Smooth muscle cell (in vitro differentiated cells): ENCODE results near the gene FILIP1. TPM values are rescaled to one million over a fixed set of nuclear protein-coding genes. Genes with fewer than 3 reads are reported as not detected.

Experiments
- DNase-seq: peaks from one replicate; lab custom pipeline; 2025; ENCODE audit not compliant: unreplicated experiment; lab: John Stamatoyannopoulos, UW
- H2AFZ ChIP-seq: fragments of 200-600 bp; sonication (generic); 2 replicates; pipeline ENCODE4 v1.6.0; 2016; ENCODE audit warnings: antibody characterized with exemption, low read depth, mild to moderate bottlenecking
- H3F3A ChIP-seq: fragments of 200-600 bp; sonication (generic); 2 replicates; pipeline ENCODE4 v1.6.0; 2017; ENCODE audit warnings: antibody characterized with exemption, low read depth
- H3K27ac ChIP-seq: fragments of 200-600 bp; sonication (generic); 2 replicates; pipeline ENCODE4 v1.5.1; 2016; ENCODE audit warnings: low read depth, mild to moderate bottlenecking
- H3K27me3 ChIP-seq: fragments of 200-600 bp; sonication (generic); 2 replicates; pipeline ENCODE4 v1.6.1; 2016; ENCODE audit warnings: low read depth, mild to moderate bottlenecking
- H3K36me3 ChIP-seq: fragments of 200-600 bp; sonication (generic); 2 replicates; pipeline ENCODE4 v1.5.1; 2016; ENCODE audit warnings: low read depth
- H3K4me1 ChIP-seq: fragments of 200-600 bp; sonication (generic); 2 replicates; pipeline ENCODE4 v1.5.1; 2016; ENCODE audit warnings: low read depth
- H3K4me2 ChIP-seq: fragments of 200-600 bp; sonication (generic); 2 replicates; pipeline ENCODE4 v1.6.0; 2016; ENCODE audit warnings: mild to moderate bottlenecking
- H3K4me3 ChIP-seq: fragments of 200-600 bp; sonication (generic); 2 replicates; pipeline ENCODE4 v1.5.1; 2016; ENCODE audit warnings: mild to moderate bottlenecking
- H3K79me2 ChIP-seq: fragments of 200-600 bp; sonication (generic); 2 replicates; pipeline ENCODE4 v1.6.0; 2016; ENCODE audit warnings: low read depth, mild to moderate bottlenecking
- H3K9ac ChIP-seq: fragments of 200-600 bp; sonication (generic); 2 replicates; pipeline ENCODE4 v1.6.0; 2016; ENCODE audit warnings: low read depth
- H3K9me3 ChIP-seq: fragments of 200-600 bp; sonication (generic); replicated peaks from 2 replicates; pipeline ENCODE4 v1.5.1; 2016; ENCODE audit warnings: low read depth
- H4K20me1 ChIP-seq: fragments of 200-600 bp; sonication (generic); 2 replicates; pipeline ENCODE4 v1.6.0; 2016; ENCODE audit warnings: low read depth
- CTCF ChIP-seq: fragments of 200-600 bp; sonication (generic); IDR thresholded peaks from 2 replicates; pipeline ENCODE4 v1.5.1; 2017; ENCODE audit warnings: borderline replicate concordance, mild to moderate bottlenecking, antibody characterized with exemption; ENCODE audit not compliant: insufficient read depth, poor library complexity, severe bottlenecking
- WGBS: methylation state at CpG from one replicate; pipeline ENCODE4 v1.1.7; 2016; ENCODE audit warnings: low lambda C conversion rate; 5-methylcytosine and 5-hydroxymethylcytosine counted together
- polyA plus RNA-seq: library from polyadenylated mRNA; unstranded; fragments of >200 nt; fragmentation: Nextera tagmentation; extraction: Ambion mirVana; gene quantifications from 2 replicates; pipeline ENCODE4 v1.2.1, GENCODE V29; 2016
- total RNA-seq: library from RNA; depleted of rRNA; stranded (reverse); fragments of >200 nt; gene quantifications from 2 replicates; pipeline ENCODE4 v1.2.3, GENCODE V29; 2014

FILIP1 gene
- total and polyA plus RNA-seq, 2 experiments from 2014 or later: 3.0 to 3.5 TPM

GRCh38 chr6:75416443-75416842 lies 77.2 kb downstream of the FILIP1 start:
- TF ChIP-seq CTCF: no peak
- Histone ChIP-seq H3F3A (peaks cover 6% of the 10 kb centered on the region), H3K4me2 (no peak overlapping the region), H3K4me1 (peaks cover 8% of the 10 kb centered on the region), H3K79me2 (no peaks in the 10 kb centered on the region), H3K9ac (no peak overlapping the region), H3K27me3 (no peaks in the 10 kb centered on the region), H3K4me3 (no peak overlapping the region), H4K20me1 (no peaks in the 10 kb centered on the region), H3K27ac (no peak overlapping the region), H3K9me3 (no peaks in the 10 kb centered on the region), H3K36me3 (no peaks in the 10 kb centered on the region), H2AFZ (no peak overlapping the region)
- no peak for DNase-seq
- 90% methylated on average over 1 of the region's 1 CpG for WGBS

GRCh38 chr6:75415804-75416203 lies 77.8 kb downstream of the FILIP1 start:
- Histone ChIP-seq H4K20me1 (no peaks in the 10 kb centered on the region), H3K9me3 (no peaks in the 10 kb centered on the region), H3K9ac (no peak overlapping the region), H3K79me2 (no peaks in the 10 kb centered on the region), H2AFZ (no peak overlapping the region), H3K4me3 (no peak overlapping the region), H3K36me3 (no peaks in the 10 kb centered on the region), H3F3A (peaks cover 6% of the 10 kb centered on the region), H3K4me1 (peaks cover 8% of the 10 kb centered on the region), H3K27ac (no peak overlapping the region), H3K27me3 (no peaks in the 10 kb centered on the region), H3K4me2 (no peak overlapping the region)
- WGBS: 88% methylated on average over 1 of the region's 1 CpG
- DNase-seq: no peak
- TF ChIP-seq CTCF: no peak

GRCh38 chr6:75414445-75415021 lies 79.1 kb downstream of the FILIP1 start:
- no peaks in the 10 kb centered on the region for H3K79me2 ChIP-seq
- no peaks in the 10 kb centered on the region for H3K27me3 ChIP-seq
- DNase-seq: no peak
- H3K4me1 ChIP-seq: peaks cover 8% of the 10 kb centered on the region
- H4K20me1 ChIP-seq: no peaks in the 10 kb centered on the region
- H3K27ac ChIP-seq: peak overlapping the region; percentile 70
- WGBS: 66% methylated on average over 4 of the region's 4 CpGs
- no peaks in the 10 kb centered on the region for H3K36me3 ChIP-seq
- H3K9ac ChIP-seq: peak overlapping the region; percentile 21
- H2AFZ ChIP-seq: no peak overlapping the region
- TF ChIP-seq CTCF: no peak
- no peak overlapping the region for H3K4me3 ChIP-seq
- H3K9me3 ChIP-seq: no peaks in the 10 kb centered on the region
- H3K4me2 ChIP-seq: peak overlapping the region; percentile 60
- H3F3A ChIP-seq: peaks cover 6% of the 10 kb centered on the region
